22Rv1 (cell line): ENCODE data around the gene KCNJ9.

Experiments
- ZFX ChIP-seq: fragments of 450-650 bp; IDR thresholded peaks from 2 replicates; pipeline ENCODE4 v1.6.1; 2017; ENCODE audit warnings: antibody characterized with exemption, borderline replicate concordance
- TF ChIP-seq, protein P1 (sequence below): fragments of 450-650 bp; IDR thresholded peaks from 2 replicates; pipeline ENCODE4 v1.5.1; 2017; ENCODE audit warnings: mild to moderate bottlenecking

- TF ChIP-seq, protein P1, sequence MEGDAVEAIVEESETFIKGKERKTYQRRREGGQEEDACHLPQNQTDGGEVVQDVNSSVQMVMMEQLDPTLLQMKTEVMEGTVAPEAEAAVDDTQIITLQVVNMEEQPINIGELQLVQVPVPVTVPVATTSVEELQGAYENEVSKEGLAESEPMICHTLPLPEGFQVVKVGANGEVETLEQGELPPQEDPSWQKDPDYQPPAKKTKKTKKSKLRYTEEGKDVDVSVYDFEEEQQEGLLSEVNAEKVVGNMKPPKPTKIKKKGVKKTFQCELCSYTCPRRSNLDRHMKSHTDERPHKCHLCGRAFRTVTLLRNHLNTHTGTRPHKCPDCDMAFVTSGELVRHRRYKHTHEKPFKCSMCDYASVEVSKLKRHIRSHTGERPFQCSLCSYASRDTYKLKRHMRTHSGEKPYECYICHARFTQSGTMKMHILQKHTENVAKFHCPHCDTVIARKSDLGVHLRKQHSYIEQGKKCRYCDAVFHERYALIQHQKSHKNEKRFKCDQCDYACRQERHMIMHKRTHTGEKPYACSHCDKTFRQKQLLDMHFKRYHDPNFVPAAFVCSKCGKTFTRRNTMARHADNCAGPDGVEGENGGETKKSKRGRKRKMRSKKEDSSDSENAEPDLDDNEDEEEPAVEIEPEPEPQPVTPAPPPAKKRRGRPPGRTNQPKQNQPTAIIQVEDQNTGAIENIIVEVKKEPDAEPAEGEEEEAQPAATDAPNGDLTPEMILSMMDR: no peak
- TF ChIP-seq ZFX: no peak
Measured at GRCh38 chr1:160097151-160097910, 16.0 kb downstream of the KCNJ9 start.
